ENCODE measurements around the gene KCNT2. TPM values are rescaled to one million over a fixed set of nuclear protein-coding genes. Genes with fewer than 3 reads are reported as not detected.

KCNT2 gene
- total and polyA plus RNA-seq, 10 of the 15 experiments (the other 5 are each of a cell fraction or from before 2014, with no cell fraction given) = not detected

GRCh38 chr1:196344453-196344852, 263.8 kb downstream of the KCNT2 start:
- RAD21 ChIA-PET (ENCODE audit: unreplicated experiment) = no interaction called here
- FAIRE-seq (no peak), DNase-seq (ENCODE audit: low read depth, low spot score) (no peak), ATAC-seq (no peak)
- Histone ChIP-seq H3K9me3 (replicated peaks; ENCODE audit: control insufficient read depth, insufficient read depth, low read length) (no peaks in the 10 kb centered on the region), H3K4me1 (ENCODE audit: control insufficient read depth, insufficient read depth, low read length) (no peaks in the 10 kb centered on the region), H3K4me2 (ENCODE audit: control insufficient read depth, insufficient read depth) (no peak overlapping the region), H3K9ac (ENCODE audit: control insufficient read depth, insufficient read depth, low read length) (no peak overlapping the region), H2AFZ (ENCODE audit: control insufficient read depth, low read depth, low read length) (no peak overlapping the region), H3K79me2 (ENCODE audit: control insufficient read depth, insufficient read depth, low read length) (no peaks in the 10 kb centered on the region), H4K20me1 (ENCODE audit: control insufficient read depth, insufficient read depth) (no peaks in the 10 kb centered on the region), H3K27ac (ENCODE audit: control insufficient read depth, insufficient read depth) (no peak overlapping the region), H3K4me3 (no peak overlapping the region), H3K27me3 (replicated peaks in 1 of 2; ENCODE audit: control insufficient read depth in 2 of 2, insufficient read depth in 2 of 2, low read length in 1 of 2) (no peaks in the 10 kb centered on the region), H3K36me3 (ENCODE audit: control insufficient read depth in 2 of 2, insufficient read depth in 2 of 2, low read length in 1 of 2) (no peaks in the 10 kb centered on the region)
- CTCF ChIA-PET = interaction anchor here (0.9 kb wide), 1 partner anchor 11 kb away, joined by 3 read pairs; no protein-coding TSS in a partner anchor
- POLR2A ChIA-PET = no interaction called here
- TF ChIP-seq CBFB (IDR thresholded peaks at IDR 0.05; ENCODE audit: low read depth) = no peak
- TF ChIP-seq, protein P1, sequence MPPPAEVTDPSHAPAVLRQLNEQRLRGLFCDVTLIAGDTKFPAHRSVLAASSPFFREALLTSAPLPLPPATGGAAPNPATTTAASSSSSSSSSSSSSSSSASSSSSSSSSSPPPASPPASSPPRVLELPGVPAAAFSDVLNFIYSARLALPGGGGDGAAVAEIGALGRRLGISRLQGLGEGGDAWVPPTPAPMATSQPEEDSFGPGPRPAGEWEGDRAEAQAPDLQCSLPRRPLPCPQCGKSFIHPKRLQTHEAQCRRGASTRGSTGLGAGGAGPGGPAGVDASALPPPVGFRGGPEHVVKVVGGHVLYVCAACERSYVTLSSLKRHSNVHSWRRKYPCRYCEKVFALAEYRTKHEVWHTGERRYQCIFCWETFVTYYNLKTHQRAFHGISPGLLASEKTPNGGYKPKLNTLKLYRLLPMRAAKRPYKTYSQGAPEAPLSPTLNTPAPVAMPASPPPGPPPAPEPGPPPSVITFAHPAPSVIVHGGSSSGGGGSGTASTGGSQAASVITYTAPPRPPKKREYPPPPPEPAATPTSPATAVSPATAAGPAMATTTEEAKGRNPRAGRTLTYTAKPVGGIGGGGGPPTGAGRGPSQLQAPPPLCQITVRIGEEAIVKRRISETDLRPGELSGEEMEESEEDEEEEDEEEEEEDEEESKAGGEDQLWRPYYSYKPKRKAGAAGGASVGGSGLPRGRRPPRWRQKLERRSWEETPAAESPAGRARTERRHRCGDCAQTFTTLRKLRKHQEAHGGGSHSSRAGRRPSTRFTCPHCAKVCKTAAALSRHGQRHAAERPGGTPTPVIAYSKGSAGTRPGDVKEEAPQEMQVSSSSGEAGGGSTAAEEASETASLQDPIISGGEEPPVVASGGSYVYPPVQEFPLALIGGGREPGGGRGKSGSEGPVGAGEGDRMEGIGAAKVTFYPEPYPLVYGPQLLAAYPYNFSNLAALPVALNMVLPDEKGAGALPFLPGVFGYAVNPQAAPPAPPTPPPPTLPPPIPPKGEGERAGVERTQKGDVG (CRISPR knock-in tag; IDR thresholded peaks at IDR 0.05) = no peak
- TF ChIP-seq, protein P2, sequence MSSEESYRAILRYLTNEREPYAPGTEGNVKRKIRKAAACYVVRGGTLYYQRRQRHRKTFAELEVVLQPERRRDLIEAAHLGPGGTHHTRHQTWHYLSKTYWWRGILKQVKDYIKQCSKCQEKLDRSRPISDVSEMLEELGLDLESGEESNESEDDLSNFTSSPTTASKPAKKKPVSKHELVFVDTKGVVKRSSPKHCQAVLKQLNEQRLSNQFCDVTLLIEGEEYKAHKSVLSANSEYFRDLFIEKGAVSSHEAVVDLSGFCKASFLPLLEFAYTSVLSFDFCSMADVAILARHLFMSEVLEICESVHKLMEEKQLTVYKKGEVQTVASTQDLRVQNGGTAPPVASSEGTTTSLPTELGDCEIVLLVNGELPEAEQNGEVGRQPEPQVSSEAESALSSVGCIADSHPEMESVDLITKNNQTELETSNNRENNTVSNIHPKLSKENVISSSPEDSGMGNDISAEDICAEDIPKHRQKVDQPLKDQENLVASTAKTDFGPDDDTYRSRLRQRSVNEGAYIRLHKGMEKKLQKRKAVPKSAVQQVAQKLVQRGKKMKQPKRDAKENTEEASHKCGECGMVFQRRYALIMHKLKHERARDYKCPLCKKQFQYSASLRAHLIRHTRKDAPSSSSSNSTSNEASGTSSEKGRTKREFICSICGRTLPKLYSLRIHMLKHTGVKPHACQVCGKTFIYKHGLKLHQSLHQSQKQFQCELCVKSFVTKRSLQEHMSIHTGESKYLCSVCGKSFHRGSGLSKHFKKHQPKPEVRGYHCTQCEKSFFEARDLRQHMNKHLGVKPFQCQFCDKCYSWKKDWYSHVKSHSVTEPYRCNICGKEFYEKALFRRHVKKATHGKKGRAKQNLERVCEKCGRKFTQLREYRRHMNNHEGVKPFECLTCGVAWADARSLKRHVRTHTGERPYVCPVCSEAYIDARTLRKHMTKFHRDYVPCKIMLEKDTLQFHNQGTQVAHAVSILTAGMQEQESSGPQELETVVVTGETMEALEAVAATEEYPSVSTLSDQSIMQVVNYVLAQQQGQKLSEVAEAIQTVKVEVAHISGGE (CRISPR knock-in tag; IDR thresholded peaks at IDR 0.05) = no peak
- TF ChIP-seq KAT2A (conservative IDR thresholded peaks at IDR 0.05; ENCODE audit: control insufficient read depth, low read depth, low read length) = no peak
- no peak for TF ChIP-seq KLF5 (IDR thresholded peaks at IDR 0.05; ENCODE audit: partially characterized antibody)
- no peak for TF ChIP-seq ZNF384 (IDR thresholded peaks at IDR 0.05; ENCODE audit: borderline replicate concordance, low read depth, low read length)
- no peak for TF ChIP-seq POLR2AphosphoS2 (IDR thresholded peaks at IDR 0.05; ENCODE audit: low read depth, low read length)
- no peak for TF ChIP-seq SP1 (IDR thresholded peaks at IDR 0.05; ENCODE audit: low read depth, low read length)
- no peak for TF ChIP-seq HCFC1 (IDR thresholded peaks at IDR 0.05; ENCODE audit: low read length)
- no peak for TF ChIP-seq SMAD5 (IDR thresholded peaks at IDR 0.05; ENCODE audit: low read depth)
- no peak for TF ChIP-seq TARDBP (IDR thresholded peaks at IDR 0.05; ENCODE audit: borderline replicate concordance)
- no peak for TF ChIP-seq MTA2 (IDR thresholded peaks at IDR 0.05; ENCODE audit: low read depth)
- no peak for TF ChIP-seq CREB1 (IDR thresholded peaks at IDR 0.05; ENCODE audit: low read depth)
- TF ChIP-seq MYB (IDR thresholded peaks at IDR 0.05; ENCODE audit: borderline replicate concordance, low read depth, low read length) = no peak
- TF ChIP-seq PKNOX1 (IDR thresholded peaks at IDR 0.05) = no peak
- no peak for TF ChIP-seq CHD4 (IDR thresholded peaks at IDR 0.05)
- TF ChIP-seq ZBED1 (IDR thresholded peaks at IDR 0.05; ENCODE audit: borderline replicate concordance) = no peak
- 5% methylated on average over 2 of the region's 2 CpGs for WGBS (ENCODE audit: insufficient coverage, insufficient replicate concordance, low lambda C conversion rate, missing lambda C conversion rate)
- BruUV-seq (replicated peaks) = no TSS peak
- SMC1A ChIA-PET (ENCODE audit: uncharacterized antibody, unreplicated experiment) = interaction anchor here (1.3 to 2.4 kb wide), 2 partner anchors 11 to 13 kb away, joined by 3 to 7 read pairs; no protein-coding TSS in a partner anchor
- in situ Hi-C loops (cut with MboI) (no loop called here), intact Hi-C loops (cut with micrococcal nuclease; ENCODE audit: unreplicated experiment) (no loop called here)

Data from GM12878 (cell line).